SU-DHL-6 (cell line): Measurements from ENCODE around the gene LIME1.

ENCODE experiments used
- EZH2phosphoT487 ChIP-seq: fragments of 200-600 bp; sonication (generic), shearing (Covaris generic); conservative IDR thresholded peaks from 2 replicates; pipeline ENCODE4 v1.6.1; 2018; ENCODE audit warnings: mild to moderate bottlenecking, antibody characterized with exemption, low read length, moderate library complexity, mixed read lengths
- TF ChIP-seq, protein P1 (sequence below): fragments of 200-600 bp; sonication (generic); IDR thresholded peaks from one replicate; pipeline ENCODE4 v1.5.1; 2017; ENCODE audit warnings: antibody characterized with exemption, mild to moderate bottlenecking, low read length, moderate library complexity; ENCODE audit not compliant: insufficient read depth, poor library complexity, severe bottlenecking

DNA sequence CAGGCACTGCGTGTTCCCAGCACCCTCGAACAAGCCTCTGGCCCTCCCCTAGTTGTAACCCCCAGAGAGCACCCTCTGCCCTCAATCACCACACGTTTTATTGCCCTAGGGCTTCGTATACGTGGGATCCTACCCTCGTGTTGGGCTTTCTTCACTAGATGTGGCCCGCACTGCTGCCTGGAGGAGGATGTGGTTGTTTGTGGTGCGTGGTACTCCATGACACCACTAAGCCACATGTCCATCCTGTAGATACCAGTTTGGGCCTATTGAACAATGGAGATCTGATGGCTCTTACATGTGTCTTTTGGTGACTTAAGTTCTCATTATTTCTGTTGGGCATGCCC, 20.2 kb downstream of the LIME1 start:
- TF ChIP-seq, protein P1, sequence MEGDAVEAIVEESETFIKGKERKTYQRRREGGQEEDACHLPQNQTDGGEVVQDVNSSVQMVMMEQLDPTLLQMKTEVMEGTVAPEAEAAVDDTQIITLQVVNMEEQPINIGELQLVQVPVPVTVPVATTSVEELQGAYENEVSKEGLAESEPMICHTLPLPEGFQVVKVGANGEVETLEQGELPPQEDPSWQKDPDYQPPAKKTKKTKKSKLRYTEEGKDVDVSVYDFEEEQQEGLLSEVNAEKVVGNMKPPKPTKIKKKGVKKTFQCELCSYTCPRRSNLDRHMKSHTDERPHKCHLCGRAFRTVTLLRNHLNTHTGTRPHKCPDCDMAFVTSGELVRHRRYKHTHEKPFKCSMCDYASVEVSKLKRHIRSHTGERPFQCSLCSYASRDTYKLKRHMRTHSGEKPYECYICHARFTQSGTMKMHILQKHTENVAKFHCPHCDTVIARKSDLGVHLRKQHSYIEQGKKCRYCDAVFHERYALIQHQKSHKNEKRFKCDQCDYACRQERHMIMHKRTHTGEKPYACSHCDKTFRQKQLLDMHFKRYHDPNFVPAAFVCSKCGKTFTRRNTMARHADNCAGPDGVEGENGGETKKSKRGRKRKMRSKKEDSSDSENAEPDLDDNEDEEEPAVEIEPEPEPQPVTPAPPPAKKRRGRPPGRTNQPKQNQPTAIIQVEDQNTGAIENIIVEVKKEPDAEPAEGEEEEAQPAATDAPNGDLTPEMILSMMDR, result no peak
- no peak for TF ChIP-seq EZH2phosphoT487
